Breast epithelium (tissue), 4 donors: Measurements from ENCODE around the gene FBXL7. TPM values are rescaled to one million over a fixed set of nuclear protein-coding genes. Genes with fewer than 3 reads are reported as not detected.
A peak's percentile ranks its signal among the peaks of the same experiment; 100 is the strongest.

ENCODE experiments used
- DNase-seq, 2 donors: peaks; one replicate each; pipeline ENCODE4 v3.0.0-alpha.2; 2019; ENCODE audit warnings: low spot score in 2 of 2
- H3K27ac ChIP-seq, 2 donors: fragments of 200-600 bp; sonication (generic) in 1 of 2; one replicate each; pipeline ENCODE4 v1.5.1; 2016 to 2019; ENCODE audit warnings: mild to moderate bottlenecking in 1 of 2
- H3K27me3 ChIP-seq, 2 donors: fragments of 200-600 bp; sonication (generic) in 1 of 2; one replicate each; pipeline versions ENCODE4 v1.5.1 to v1.6.0; 2017 to 2019; ENCODE audit warnings: control low read depth in 1 of 2, mild to moderate bottlenecking in 1 of 2
- H3K36me3 ChIP-seq: fragments of 200-600 bp; one replicate; pipeline ENCODE4 v1.5.1; 2019
- H3K4me1 ChIP-seq, 2 donors: fragments of 200-600 bp; sonication (generic); one replicate each; pipeline ENCODE4 v1.5.1; 2016 to 2019; ENCODE audit warnings: control low read depth in 1 of 2
- H3K4me3 ChIP-seq, 3 donors: fragments of 200-600 bp; sonication (generic); 1 replicate in 2 of 3; 2 replicates in 1 of 3; pipeline ENCODE4 v1.5.1; 2016 to 2019; ENCODE audit warnings: mild to moderate bottlenecking in 3 of 3, moderate library complexity in 2 of 3
- H3K9me3 ChIP-seq, 2 donors: fragments of 200-600 bp; sonication (generic) in 1 of 2; one replicate each; pipeline ENCODE4 v1.5.1; 2016 to 2019; ENCODE audit warnings: control low read depth in 1 of 2
- POLR2A ChIP-seq: fragments of 450-650 bp; IDR thresholded peaks from one replicate; pipeline ENCODE4 v1.6.1; 2016; ENCODE audit warnings: antibody characterized with exemption, mild to moderate bottlenecking, moderate library complexity
- POLR2AphosphoS5 ChIP-seq, 3 donors: sonication (generic); formaldehyde crosslinking; IDR thresholded peaks; one replicate each; pipeline ENCODE4 v1.6.1; 2017; ENCODE audit warnings: antibody characterized with exemption in 3 of 3
- intact Hi-C: fragments of 100-400 bp; cut with DNase I; formaldehyde crosslinking; loops from one replicate; pipeline ENCODE4 v1.15.1; 2023; ENCODE audit warnings: low total_unique reads
- total RNA-seq, 3 donors: library from RNA; depleted of rRNA; stranded (reverse); fragments of >200 nt; gene quantifications; one replicate each; pipeline ENCODE4 v1.1.0, GENCODE V29; 2016
- TF ChIP-seq, protein P1 (sequence below), 3 donors: fragments of 450-650 bp; IDR thresholded peaks; one replicate each; pipeline ENCODE4 v1.5.1; 2016 to 2017; ENCODE audit warnings: antibody characterized with exemption in 3 of 3, mild to moderate bottlenecking in 3 of 3, moderate library complexity in 3 of 3

FBXL7 gene
- total RNA-seq, 3 donors from 2014 or later, result 6.9 to 17.3 (median 10.8) TPM

DNA sequence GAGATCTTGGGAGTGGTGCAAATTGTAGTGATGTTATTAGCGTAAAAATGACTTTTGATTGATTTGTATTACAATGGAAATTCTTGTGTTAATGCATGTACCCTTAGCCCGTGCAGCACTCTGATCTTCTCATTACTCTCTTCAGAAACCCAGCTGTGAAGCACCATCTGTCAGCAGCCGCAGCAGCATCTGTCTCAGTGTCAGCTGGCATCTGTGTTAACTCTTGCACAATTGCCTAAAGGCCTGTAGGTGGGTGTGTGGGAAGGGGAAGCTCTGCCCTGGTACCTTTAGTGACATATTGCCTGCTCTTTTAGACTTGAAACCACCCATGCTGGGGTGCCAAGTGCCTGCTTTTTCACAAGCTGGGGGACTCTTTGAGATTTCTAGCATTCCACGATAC is 101.3 kb downstream of the FBXL7 start:
- DNase-seq, result no peak

DNA sequence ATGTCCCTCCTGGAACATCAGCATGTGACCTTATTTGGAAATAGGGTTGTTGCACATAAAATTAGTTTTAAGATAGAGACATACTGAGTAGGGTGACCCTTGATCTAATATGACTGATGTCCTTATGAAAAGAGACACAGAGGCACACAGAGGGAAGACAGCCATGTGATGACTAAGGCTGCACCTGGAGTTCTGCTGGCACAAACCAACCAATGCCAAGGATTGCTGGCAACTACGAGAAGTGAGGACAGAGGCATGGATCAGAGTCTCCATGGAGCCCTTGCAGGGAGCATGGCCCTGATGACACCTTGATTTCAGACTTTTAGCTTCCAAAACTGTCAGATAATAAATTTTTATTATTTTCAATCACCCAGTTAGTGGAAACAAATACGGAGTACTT is 101.9 kb downstream of the FBXL7 start:
- TF ChIP-seq POLR2A (no peak), POLR2AphosphoS5 (IDR thresholded peaks at IDR 0.05) (no peak)
- TF ChIP-seq, protein P1, sequence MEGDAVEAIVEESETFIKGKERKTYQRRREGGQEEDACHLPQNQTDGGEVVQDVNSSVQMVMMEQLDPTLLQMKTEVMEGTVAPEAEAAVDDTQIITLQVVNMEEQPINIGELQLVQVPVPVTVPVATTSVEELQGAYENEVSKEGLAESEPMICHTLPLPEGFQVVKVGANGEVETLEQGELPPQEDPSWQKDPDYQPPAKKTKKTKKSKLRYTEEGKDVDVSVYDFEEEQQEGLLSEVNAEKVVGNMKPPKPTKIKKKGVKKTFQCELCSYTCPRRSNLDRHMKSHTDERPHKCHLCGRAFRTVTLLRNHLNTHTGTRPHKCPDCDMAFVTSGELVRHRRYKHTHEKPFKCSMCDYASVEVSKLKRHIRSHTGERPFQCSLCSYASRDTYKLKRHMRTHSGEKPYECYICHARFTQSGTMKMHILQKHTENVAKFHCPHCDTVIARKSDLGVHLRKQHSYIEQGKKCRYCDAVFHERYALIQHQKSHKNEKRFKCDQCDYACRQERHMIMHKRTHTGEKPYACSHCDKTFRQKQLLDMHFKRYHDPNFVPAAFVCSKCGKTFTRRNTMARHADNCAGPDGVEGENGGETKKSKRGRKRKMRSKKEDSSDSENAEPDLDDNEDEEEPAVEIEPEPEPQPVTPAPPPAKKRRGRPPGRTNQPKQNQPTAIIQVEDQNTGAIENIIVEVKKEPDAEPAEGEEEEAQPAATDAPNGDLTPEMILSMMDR (IDR thresholded peaks at IDR 0.05), result no peak
- no peaks in the 10 kb centered on the region for H3K27me3 ChIP-seq
- no peaks in the 10 kb centered on the region for H3K9me3 ChIP-seq
- H3K36me3 ChIP-seq, result no peaks in the 10 kb centered on the region
- DNase-seq, result no peak
- intact Hi-C loops, result no loop called here
- no peak overlapping the region for H3K4me3 ChIP-seq
- H3K27ac ChIP-seq, result no peak overlapping the region
- no peaks in the 10 kb centered on the region for H3K4me1 ChIP-seq

More for the DNA sequence above, 101.3 kb downstream of the FBXL7 start:
- Histone ChIP-seq H3K27ac (no peak overlapping the region), H3K4me3 (no peak overlapping the region), H3K9me3 (no peaks in the 10 kb centered on the region), H3K4me1 (no peaks in the 10 kb centered on the region), H3K36me3 (no peaks in the 10 kb centered on the region), H3K27me3 (no peaks in the 10 kb centered on the region)
- no peak for TF ChIP-seq POLR2AphosphoS5 (IDR thresholded peaks at IDR 0.05)
- TF ChIP-seq, protein P1 (IDR thresholded peaks at IDR 0.05), result no peak
- intact Hi-C loops, result no loop called here

DNA sequence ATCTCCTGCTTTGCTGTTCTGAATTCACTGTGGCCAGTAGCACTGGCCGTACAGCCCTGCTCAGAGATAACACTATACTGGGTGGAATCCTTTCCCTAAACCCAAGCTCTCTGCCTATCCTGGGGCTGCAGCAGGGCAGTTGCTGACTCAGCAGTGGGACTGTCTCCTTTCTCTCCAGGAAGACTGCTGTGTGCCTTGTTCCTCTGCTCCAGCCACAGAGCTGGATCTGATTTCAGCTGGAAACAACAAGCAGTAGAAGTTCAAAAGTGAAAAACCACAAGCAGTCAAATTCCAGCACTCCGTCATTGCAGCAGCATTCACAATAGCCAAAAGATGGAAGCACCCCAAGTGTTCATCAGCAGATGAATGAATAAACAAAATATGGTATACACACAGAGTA is 105.0 kb downstream of the FBXL7 start:
- Histone ChIP-seq H3K27ac (no peak overlapping the region), H3K36me3 (no peaks in the 10 kb centered on the region), H3K4me3 (no peak overlapping the region), H3K4me1 (no peaks in the 10 kb centered on the region), H3K9me3 (no peaks in the 10 kb centered on the region), H3K27me3 (no peaks in the 10 kb centered on the region)
- no peak for DNase-seq
- intact Hi-C loops, result no loop called here
- TF ChIP-seq, protein P1 (IDR thresholded peaks at IDR 0.05), result no peak
- no peak for TF ChIP-seq POLR2AphosphoS5 (IDR thresholded peaks at IDR 0.05)
- TF ChIP-seq POLR2A, result no peak

DNA sequence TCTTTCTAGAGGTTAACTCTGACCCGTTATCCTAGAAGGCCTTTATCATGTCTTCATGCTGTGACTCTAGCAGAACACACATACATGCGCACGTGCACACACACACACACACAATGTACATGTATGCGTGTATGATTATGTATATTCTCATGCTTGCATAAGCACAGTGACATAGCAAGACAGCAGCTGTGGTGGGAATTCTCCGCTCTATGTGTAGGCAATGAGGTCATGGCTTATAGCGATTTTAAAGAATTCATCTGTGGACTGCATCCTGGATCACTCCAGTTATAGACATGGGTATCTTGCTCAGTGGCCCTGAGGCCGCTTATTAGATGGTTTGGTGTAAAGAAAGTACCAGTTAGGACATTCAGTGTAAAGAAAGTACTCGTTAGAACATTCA is 106.2 kb downstream of the FBXL7 start:
- no peak for TF ChIP-seq POLR2A
- TF ChIP-seq, protein P1 (IDR thresholded peaks at IDR 0.05), result no peak
- TF ChIP-seq POLR2AphosphoS5 (IDR thresholded peaks at IDR 0.05), result no peak
- Histone ChIP-seq H3K36me3 (no peaks in the 10 kb centered on the region), H3K4me1 (no peaks in the 10 kb centered on the region), H3K9me3 (no peaks in the 10 kb centered on the region), H3K4me3 (no peak overlapping the region), H3K27me3 (no peaks in the 10 kb centered on the region), H3K27ac (peak overlapping the region in 1 of 2 donors; percentile 32)
- DNase-seq, result no peak
- intact Hi-C loops, result no loop called here

DNA sequence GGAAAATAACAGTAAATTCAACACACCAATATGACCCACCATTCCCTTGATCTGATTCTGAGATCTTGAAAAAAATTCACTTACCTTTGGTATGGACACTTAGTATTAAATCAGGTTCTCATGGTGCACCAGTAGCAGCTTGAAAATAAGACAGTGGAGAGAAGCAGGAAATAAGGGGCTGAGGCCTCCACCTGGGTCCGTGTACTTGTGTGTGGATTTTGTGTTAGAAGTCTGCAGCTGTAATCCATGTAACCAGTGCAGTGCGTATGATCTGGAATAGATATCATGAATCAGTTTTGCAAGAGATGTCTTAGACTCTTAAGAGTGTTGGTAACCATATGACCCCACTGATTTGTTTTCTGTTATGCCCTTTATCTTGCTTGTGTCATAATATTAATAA is 107.1 kb downstream of the FBXL7 start:
- no peak overlapping the region for H3K27ac ChIP-seq
- no peaks in the 10 kb centered on the region for H3K36me3 ChIP-seq
- TF ChIP-seq, protein P1 (IDR thresholded peaks at IDR 0.05), result no peak
- TF ChIP-seq POLR2A (no peak), POLR2AphosphoS5 (IDR thresholded peaks at IDR 0.05) (no peak)
- no peak overlapping the region for H3K4me3 ChIP-seq
- H3K9me3 ChIP-seq, result no peaks in the 10 kb centered on the region
- DNase-seq, result no peak
- no peaks in the 10 kb centered on the region for H3K27me3 ChIP-seq
- intact Hi-C loops, result no loop called here
- H3K4me1 ChIP-seq, result no peaks in the 10 kb centered on the region
